HK-2 (cell line): ENCODE results near the gene PTPRA.
"Not testable (repeated sequence)": the region's sequence is repeated elsewhere in the genome, so short reads cannot be mapped to it uniquely, and the experiment has no call there.

Experiments
- DNase-seq: peaks from one replicate; pipeline ENCODE4 v3.0.0-alpha.2; 2018; ENCODE audit not compliant: unreplicated experiment

Gene PTPRA

GRCh38 chr20:3044336-3044965, 171.2 kb downstream of the PTPRA start:
- no peak for DNase-seq

GRCh38 chr20:3045042-3045815, 171.9 kb downstream of the PTPRA start:
- DNase-seq: peak; percentile 92

- peak; percentile 94 for DNase-seq
Measured at GRCh38 chr20:3045816-3046676, 172.8 kb downstream of the PTPRA start, which contains the start of gene MRPS26. TSS of gene MRPS26 (plus strand) at chr20:3046052. CDS start at chr20:3046069, 17 bp downstream.

- peak; percentile 41 for DNase-seq
Measured at GRCh38 chr20:3046677-3047462, 173.6 kb downstream of the PTPRA start.

- no peak for DNase-seq
Measured at GRCh38 chr20:3047486-3048419, 174.5 kb downstream of the PTPRA start.

GRCh38 chr20:3051385-3052019, 178.2 kb downstream of the PTPRA start:
- no peak for DNase-seq

GRCh38 chr20:3059489-3059888, 186.2 kb downstream of the PTPRA start:
- no peak for DNase-seq

- not testable (repeated sequence) for DNase-seq
Measured at GRCh38 chr20:3064119-3064518, 190.8 kb downstream of the PTPRA start.

GRCh38 chr20:3067139-3068014, 194.1 kb downstream of the PTPRA start:
- DNase-seq: no peak

GRCh38 chr20:3068075-3068474, 194.8 kb downstream of the PTPRA start:
- no peak for DNase-seq

GRCh38 chr20:3068986-3069900, 196.0 kb downstream of the PTPRA start:
- DNase-seq: peak; percentile 80

GRCh38 chr20:3070725-3071124, 197.4 kb downstream of the PTPRA start:
- no peak for DNase-seq

- DNase-seq: no peak
Measured at GRCh38 chr20:3071266-3071609, 198.0 kb downstream of the PTPRA start.

GRCh38 chr20:3071610-3072529, 198.6 kb downstream of the PTPRA start, which contains the start of gene OXT:
TSS of gene OXT (plus strand) at chr20:3071620. CDS start at chr20:3071656, 36 bp downstream.
- DNase-seq: no peak

GRCh38 chr20:3072530-3073250, 199.4 kb downstream of the PTPRA start:
- no peak for DNase-seq

GRCh38 chr20:3073251-3073643, 200.0 kb downstream of the PTPRA start:
- DNase-seq: not testable (repeated sequence)
